ENCODE measurements around the gene ANXA2.

DNA sequence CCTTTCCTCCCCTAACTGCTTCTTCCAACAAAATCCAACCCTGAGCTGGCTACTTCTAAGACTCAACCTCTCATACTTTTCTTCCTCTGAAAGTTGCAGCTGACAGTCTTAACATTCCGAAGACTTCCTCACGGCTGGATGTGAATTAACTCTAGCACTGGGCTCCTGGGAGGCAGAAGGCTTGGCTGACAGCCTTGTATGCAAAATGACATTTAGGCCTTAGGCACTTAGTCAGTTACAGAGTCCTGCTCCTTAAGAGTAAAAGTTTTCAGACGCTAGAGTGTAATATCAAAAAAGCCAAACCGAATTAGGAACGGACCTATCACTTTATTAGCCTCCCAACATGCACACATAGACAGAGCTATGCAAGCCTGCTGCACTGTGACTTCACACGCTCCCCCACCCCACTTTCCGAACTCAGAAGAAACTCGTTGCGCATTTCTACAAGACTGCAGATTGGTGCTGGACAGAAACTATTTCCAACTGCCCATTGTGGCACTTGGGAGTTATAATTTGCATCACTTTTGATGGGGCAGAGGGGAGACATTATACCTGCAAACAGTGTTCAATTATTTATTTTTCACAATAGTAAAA is 15.5 kb upstream of the ANXA2 start:
- TF ChIP-seq, protein P1, sequence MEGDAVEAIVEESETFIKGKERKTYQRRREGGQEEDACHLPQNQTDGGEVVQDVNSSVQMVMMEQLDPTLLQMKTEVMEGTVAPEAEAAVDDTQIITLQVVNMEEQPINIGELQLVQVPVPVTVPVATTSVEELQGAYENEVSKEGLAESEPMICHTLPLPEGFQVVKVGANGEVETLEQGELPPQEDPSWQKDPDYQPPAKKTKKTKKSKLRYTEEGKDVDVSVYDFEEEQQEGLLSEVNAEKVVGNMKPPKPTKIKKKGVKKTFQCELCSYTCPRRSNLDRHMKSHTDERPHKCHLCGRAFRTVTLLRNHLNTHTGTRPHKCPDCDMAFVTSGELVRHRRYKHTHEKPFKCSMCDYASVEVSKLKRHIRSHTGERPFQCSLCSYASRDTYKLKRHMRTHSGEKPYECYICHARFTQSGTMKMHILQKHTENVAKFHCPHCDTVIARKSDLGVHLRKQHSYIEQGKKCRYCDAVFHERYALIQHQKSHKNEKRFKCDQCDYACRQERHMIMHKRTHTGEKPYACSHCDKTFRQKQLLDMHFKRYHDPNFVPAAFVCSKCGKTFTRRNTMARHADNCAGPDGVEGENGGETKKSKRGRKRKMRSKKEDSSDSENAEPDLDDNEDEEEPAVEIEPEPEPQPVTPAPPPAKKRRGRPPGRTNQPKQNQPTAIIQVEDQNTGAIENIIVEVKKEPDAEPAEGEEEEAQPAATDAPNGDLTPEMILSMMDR (IDR thresholded peaks at IDR 0.05; ENCODE audit: low read length), result no peak
- TF ChIP-seq EZH2 (IDR thresholded peaks at IDR 0.05; ENCODE audit: borderline replicate concordance, low read length), result no peak

All from OCI-LY1 (cell line).